ENCODE data around the gene NSF. TPM values are rescaled to one million over a fixed set of nuclear protein-coding genes. Genes with fewer than 3 reads are reported as not detected.

Gene NSF
- total RNA-seq, 1 donor from 2014 or later: 28.9 TPM

DNA sequence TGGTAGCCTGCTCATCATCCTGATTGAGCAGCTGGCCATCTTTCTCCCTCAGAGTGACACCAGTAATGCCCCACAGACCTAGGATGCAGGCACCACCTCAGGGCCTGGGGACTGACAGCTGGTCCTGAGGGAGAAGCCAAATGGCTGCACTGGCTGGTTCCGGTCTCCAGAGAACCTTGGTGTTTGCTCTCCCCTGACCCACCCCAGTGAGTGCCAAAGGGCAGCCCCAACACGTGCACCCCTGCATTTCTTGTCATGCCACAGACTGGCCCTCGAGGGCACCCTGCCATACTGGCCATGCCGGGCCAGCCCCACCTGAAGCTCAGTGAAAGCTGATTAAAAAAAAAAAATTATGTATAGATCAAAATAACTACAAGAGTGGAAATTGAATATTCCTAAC lies 127.5 kb downstream of the NSF start:
- DNase-seq (ENCODE audit: low spot score): no peak

DNA sequence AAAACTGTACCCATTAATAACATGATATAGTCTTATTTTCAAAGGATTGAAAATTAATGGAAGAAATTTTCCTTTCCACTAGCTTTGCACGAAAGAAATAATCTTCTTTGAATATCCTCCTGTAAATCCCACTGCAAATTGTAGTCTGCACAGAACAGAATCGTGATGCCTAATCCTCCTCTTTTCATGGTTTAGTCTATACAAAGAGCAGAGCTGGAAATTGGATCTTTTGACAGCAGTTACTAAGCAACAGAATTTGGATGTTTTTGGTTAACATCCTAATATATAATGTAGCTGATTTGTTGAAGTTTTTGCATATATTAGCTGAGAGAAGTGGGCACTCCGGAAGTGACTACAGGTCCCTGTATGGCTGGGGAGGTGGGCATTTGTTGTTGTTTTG lies 129.4 kb downstream of the NSF start:
- peak; percentile 67 for DNase-seq (ENCODE audit: low spot score)

DNA sequence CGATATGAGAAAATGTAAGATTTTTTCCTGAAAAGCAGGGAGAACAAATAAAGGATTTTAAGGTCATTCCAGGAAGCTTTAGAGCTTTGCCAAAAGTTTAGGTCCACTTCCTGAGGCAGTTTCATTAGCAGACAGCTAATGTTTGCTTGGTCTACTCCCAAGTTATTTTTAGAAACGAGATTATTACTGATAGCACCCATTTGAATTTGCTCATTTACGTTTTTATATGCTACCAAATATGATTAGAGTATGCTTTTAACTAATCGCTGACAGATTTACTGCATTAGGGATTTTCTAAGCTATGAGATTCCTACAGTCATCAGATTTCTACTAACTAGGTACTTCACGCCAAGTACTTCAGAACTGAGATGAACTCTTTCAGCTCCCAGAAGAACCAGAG lies 129.9 kb downstream of the NSF start:
- DNase-seq (ENCODE audit: low spot score): peak; percentile 33

DNA sequence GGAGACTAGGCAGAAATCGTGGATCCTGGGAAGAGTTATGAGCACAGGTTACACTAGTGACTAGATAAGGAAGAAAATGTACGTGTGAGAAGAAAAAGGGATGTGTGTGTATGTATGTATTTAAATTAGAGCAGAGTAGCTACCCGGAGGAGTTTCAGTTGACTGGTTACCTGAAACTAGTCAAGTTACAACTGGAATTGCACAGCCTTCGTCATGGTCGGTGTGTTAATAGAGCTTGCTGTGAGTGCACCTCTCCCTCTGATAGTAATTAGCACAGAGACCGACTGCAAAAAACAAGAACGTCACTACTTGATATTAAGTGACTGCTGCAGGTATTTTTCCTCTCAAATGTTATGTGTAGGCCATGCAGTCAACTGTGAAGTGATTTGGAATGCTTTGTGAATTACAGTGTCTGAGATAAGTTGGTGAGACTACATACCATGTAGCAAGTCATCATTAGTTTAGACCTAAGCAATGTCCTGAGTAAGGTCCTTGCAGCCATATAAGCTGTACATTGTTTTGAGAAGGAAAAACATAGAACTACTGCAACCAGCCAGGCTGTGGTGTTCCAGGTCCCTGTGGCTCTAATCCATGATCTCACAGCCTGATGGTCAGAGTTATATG lies 132.3 kb downstream of the NSF start:
- DNase-seq (ENCODE audit: low spot score): no peak

DNA sequence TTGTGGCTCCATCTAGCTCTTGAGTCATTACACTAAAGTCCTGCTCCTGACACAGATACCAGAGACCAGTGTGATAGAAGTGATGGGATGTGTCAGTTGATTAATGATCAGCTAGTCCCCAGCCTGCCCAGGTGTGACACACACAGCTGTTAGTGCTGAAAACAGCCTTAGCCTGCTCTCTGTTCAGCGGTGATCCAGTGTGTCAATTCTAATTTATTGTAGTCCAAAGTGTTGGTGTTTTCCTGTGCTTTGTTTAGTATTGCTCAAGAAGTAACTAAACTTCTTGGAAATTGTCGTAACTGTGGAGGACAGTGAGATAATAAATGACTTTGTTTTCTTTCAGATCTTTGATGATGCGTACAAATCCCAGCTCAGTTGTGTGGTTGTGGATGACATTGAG lies 135.7 kb downstream of the NSF start:
- DNase-seq (ENCODE audit: low spot score): no peak

DNA sequence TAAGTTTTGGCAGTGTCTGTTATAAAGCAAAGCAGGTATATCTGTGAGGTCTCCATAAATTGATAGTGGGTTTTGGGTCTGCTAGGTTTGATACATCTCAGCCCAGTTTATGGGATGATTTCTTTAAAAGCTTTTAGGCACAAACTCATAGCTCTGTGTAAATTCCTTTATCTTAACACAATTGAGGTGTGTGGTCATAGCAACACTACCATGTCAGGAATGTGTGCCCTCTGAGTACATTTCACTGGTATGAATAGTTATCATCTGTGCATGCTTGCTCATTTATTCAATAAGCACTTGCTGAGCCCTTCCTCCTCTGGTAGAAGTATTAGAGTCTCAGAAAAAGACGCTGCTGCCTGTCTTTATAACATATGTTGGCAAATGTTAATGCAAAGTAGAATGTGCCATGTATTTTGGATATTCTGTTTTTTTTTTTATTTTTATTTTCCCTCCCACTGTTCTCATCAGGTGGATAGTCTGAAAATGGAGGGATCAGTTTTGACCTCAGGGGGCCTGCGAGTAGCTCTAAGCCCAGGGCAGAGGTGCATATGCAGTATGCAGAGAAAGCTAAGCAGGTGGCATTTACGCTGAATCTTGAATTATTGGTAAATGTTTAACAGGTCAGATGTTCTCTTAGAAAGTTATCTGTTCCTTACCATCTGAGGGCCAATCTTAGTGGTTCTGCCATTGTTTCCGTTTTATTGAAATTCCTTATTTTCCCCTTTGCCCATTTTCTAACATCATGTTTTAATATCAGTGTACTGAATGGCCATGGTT lies 137.3 kb downstream of the NSF start:
- DNase-seq (ENCODE audit: low spot score): no peak

DNA sequence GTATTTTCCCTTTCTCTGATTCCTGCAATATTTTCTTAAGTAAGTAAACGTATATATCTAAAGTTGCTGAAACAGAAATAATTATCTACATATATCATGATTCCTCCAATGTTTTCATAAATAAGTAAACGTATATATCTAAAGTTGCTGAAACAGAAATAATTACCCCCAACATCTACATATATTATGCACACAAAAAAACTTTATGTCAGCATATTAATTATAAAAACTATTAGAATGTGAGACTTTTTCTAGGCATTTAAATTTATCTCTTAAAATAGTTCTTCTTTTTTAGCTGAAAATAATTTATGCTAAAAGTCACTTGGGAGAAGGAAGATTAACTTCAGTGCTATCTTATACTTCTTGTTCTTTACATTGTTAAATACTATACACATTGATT lies 139.6 kb downstream of the NSF start:
- DNase-seq (ENCODE audit: low spot score): no peak

DNA sequence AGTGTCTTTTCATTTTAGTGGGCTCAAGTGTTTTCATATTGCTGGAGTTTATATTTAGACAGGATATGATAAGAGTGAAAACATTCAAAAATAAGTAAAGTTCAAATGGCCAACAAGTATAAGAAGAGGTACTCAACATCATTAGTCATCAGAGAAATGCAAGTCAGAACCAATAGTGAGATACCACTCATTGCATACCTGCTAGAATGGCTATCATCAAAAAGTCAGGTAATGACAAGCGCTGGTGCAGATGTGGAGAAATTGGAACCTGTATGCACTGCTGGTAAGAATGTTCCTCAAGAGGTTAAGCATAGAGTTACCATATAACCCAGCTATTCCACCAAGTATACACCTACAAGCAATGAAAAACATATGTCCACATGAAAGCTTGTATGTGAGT lies 140.2 kb downstream of the NSF start:
- no peak for DNase-seq (ENCODE audit: low spot score)

DNA sequence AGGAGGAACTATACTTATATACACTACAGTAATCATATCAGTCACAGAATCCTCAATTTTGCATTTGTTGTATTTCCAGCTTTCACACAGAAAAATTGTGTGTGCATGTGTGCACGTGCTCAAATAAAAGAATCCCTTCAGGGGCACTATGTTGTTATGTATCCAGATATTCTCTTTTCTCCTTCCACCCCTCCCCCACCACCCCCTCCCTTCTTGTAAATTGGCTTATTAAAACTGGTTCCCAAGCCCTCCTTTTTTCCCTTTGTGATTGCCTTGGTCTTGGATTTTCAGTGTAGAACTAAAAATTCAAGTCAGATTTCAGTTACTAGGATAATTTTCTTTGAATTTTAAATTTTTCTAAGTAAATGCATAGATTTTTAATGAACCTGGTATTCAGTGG lies 141.7 kb downstream of the NSF start:
- DNase-seq (ENCODE audit: low spot score): no peak

DNA sequence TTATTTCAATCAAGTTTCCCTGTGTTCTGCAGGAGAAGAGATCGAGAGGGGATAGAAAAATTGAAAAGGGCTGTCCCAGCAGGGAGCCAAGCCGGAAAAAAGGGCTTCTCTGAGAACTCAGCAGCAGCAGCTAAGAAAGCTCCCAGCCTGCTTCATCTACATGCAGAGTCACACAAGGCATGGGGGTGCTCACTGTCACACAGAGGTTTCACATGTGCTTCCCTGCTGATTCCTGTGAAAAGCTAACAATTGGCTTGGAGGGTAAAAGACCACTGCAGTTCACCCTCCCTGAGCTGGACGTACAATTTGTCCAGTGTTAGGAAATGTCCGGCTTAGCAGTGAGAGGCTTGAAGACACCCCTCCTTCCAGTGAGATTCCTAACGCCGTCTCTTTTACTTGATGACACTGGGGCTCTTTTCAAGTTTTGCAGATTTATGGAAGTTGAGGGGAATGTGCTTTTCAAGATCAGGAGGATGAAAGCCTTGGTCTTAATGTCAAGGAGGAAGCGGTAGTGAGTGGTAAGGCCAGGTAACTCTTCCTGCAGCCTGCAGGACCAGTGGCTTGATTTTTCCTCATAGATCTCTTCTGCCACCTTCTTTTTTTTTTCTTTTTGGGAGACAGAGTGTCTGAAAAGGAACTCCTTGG lies 142.4 kb downstream of the NSF start:
- DNase-seq (ENCODE audit: low spot score): peak; percentile 37

DNA sequence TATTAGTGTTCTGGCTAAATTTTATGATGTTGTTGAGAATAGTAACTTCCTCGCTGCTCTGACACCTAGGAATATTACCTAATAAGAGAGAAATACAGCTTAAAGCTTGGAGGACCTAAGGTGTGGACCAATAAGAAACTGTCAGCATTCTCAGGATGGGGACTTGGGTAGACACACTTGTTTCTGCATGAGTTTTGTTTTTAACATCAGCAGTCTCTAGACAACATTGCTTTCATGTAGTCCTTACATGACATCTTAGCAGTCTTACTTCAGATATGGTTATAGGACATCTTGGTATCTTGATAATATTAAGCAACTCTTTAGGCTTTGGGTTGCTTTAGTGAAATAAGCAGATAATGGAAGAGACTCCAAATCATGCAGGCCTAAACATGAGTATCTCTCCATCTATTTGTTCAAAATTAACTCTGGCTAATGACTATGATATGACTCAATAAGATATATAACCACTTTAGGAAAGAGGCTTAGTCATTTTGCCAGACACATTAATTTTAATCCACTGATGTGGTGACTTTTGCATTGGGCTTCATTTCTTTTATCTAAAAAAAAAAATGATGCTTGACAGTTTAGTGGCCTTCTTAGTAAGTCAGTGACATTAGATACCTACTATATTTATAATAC lies 143.5 kb downstream of the NSF start:
- peak; percentile 54 for DNase-seq (ENCODE audit: low spot score)

DNA sequence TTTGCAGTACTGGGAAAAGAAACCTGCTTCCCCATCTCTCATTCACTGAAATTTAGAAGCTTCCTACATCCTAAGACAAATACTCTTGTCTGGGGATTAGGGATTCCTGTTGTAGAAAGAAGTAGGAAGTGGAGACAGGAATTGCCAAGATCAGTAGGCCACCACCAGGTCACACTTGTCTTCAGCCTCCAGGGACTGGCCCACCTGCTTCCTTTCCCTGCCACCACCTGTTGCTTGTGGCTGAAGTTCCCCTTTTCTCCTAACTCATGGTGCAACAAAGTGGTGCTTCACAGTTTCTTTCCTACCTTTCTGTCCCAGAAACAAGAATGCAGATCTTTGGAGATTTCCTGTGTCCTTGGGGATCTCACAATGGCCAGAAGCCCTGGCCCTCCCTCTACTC lies 145.6 kb downstream of the NSF start:
- no peak for DNase-seq (ENCODE audit: low spot score)

DNA sequence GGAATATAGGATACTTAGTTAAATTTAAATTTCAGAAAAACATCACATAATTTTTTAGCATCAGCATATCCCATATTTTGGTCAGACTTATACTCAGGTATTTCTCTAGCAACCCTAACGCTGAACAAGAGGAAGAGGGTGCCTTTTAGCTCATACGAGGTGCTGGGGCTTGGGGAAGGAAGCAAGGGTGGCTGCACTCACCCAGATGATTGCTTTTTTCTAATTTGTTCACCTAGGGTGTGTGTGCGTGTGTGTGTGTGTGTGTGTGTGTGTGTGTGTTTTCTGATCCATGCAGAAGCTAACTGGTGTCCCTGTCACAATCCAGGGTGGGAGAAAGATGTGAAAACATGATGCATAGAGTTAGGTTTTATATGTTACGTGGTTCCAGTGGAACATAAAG lies 146.9 kb downstream of the NSF start:
- DNase-seq (ENCODE audit: low spot score): no peak

DNA sequence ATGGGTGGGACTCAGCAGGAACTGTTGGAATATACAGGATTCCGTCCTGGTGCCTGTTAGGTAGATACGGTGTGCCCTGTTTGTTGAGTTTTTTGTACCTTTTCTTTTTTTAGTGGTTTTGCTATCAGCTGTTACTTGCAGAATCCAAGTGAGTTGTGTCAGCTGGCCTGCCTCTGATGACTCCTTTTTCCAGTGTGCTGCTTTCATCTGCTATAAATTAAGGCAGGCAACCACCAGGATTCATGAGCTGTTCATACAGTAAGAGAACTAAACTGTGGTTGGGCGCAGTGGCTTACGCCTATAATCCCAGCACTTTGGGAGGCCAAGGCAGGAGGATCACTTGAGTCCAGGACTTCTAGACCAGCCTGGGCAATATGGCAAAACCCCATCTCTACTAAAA lies 148.1 kb downstream of the NSF start:
- no peak for DNase-seq (ENCODE audit: low spot score)

DNA sequence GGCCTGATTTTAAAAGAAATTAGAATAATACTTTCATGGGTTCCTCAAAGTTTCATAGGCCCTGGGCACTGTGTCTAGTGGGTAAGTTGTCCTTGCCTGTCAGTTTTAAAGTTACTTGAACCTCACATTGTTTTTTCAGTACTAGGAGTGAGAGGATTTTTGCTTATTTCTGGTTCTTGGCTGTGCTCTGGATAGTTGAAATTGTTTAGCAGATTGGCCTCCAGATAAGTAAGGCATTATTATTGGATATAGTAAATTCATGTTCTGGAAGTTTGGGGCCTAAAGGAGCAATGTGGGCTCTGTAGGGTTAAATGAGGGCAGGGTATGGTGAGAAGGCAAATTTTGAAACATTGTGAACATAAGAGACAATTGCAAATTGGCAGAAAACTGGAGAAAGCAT lies 149.5 kb downstream of the NSF start:
- DNase-seq (ENCODE audit: low spot score): no peak

DNA sequence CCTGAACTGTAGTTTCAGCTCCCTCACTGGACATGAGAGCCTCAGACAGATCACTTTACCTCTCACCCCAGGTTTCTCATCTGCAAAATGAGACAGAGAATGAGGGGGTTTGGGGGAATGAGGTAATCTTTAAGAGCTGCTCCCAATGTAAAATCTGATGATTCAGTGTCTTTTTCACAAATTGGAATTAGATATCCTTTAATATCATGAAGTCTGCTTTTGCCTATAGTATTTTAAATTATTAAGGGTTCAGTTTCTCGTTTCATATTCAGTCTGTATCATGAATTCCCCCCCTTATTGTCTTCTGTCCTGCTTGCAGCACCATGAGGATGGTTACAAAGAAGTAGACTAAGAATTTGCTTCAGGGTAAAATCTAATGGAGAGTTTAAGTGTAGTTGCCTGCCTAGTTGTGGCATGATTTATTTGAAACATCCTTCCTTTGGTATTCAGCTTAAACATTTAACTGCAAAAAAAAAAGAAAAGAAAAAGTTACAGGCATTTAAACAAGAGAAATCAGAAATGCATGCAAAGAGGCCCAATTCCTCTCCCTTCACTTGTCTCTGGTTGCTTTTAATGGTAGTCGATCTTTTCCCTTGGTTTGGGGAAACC lies 150.8 kb downstream of the NSF start:
- DNase-seq (ENCODE audit: low spot score): peak; percentile 60

DNA sequence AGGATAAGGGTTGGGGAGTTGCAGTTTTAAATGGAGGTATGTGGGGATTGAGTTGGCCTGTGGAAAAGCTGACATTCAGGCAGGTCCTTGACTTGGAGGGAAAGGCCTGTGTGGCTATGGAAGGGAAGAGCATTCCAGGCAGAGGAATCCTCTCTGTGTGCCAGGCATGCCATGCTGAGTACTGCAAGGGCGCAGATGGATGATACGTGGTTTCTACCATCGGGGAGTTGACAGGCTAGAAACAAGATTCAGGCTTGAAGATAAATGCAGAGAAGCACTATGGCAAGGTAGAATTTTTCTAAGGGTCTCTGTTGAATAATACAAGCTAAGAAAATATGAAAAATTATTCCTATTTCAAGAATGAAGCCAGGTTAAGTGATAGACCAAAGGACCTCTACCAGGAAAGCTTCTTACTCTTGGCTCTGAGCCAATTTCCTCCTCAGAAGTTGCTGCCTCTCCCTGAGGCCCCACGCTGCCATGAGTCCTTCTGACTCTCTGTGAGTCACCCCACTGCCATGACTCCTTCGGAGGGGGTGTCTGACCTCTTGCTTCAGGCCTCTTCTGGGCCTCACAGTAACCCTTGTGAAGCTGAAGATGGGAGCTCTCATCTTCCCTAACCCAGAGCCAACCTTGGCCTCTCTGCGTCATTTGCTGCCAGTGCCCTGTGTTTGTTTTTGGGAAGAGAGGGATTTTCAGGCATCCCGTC lies 152.2 kb downstream of the NSF start:
- peak; percentile 84 for DNase-seq (ENCODE audit: low spot score)

DNA sequence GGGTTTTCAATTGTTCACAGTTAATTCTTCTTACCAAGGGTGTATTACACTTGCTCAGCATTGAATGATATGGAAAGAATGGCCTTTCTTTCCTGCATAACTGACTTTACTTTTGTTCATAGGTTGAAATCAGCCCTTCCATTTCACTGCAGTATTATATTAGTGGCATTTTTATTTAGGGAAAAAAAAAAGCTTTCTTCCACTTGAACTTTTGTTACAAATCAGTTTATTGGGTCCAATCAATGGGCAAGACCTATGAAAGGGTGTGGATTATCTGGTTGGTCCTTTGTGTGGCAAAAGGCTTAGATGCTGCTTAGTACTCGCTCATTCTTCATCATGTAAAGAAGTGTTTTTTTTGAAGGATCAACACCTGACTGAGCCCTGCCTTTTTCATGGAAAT lies 154.0 kb downstream of the NSF start:
- DNase-seq (ENCODE audit: low spot score): no peak

DNA sequence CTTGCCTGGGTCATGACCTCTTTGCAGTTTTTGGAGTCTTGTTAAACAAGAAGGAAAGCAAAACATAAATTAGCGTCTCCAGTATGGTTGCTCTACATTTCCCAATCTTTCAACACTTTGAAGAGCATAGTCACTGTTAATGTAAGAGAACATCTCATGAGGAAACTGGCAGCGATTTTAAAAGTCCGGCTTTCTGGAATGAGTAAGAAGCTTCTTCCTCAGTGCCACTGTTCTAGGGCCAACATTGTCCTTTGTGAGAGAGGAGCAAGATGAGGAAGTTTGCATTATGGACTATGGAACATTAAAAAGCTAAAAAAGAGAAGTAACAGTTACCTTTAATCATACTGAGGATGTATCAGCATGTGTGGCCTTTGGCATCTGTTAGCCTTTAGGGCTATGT lies 154.9 kb downstream of the NSF start:
- DNase-seq (ENCODE audit: low spot score): no peak

DNA sequence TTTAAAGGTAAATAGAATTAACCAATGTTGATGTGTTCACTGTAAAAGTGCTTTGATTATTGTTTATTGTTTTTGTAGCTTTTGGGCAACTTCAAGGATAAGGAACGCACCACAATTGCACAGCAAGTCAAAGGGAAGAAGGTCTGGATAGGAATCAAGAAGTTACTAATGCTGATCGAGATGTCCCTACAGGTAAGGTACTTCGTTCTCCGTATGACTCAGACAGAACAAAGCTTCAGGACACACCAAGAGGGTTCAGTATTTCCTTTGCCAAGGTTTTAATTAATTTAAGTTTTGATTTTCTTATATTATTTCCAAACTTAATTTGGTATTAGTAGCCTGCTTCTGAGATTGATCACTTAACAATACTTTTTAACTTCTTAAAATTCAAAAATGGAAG lies 161.0 kb downstream of the NSF start:
- DNase-seq (ENCODE audit: low spot score): no peak

DNA sequence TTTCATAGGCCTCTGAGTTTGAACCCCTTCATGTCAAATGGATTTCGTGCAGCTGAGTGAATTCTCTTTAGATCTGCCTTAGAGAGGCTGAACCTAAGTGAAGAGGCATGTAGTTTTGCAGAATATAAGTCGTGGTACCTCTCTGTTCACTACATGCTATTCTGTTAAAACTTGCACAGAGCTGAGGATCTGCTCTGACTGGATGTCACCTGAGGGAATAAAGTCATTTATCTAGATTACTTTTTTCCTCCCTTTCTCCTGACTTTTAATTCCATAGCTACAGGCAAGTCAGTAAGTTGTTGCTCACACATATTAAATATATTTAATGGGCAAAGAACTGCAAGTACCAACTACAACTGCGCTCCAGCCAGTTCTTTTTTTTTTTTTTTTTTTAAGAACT lies 163.3 kb downstream of the NSF start:
- DNase-seq (ENCODE audit: low spot score): peak; percentile 54
